LNCAP (cell line): Measurements from ENCODE around the gene MYLIP.

ENCODE experiments used
- TF ChIP-seq, protein P1 (sequence below): fragments of 450-650 bp; IDR thresholded peaks from 2 replicates; pipeline ENCODE4 v1.5.1; 2017; ENCODE audit warnings: mild to moderate bottlenecking

MYLIP gene

DNA sequence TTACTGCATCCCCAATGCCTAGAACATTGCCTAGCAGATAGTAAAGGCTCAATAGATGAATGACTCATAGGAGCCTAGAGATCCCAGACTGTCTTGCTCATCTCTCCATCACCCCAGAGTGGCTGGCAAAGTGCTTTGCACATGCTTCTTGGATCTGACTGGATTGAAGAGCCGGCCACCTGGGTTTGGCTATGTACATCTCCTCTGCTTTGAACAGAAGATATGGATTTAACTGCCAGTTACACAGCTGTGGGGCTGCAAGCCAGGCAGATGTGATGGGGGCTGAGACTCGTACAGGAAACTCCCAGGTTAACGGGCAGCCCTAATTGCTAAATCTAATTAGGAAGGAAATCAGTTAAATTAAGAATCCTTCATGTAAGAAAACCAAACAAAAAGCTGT, 28.6 kb downstream of the MYLIP start:
- TF ChIP-seq, protein P1, sequence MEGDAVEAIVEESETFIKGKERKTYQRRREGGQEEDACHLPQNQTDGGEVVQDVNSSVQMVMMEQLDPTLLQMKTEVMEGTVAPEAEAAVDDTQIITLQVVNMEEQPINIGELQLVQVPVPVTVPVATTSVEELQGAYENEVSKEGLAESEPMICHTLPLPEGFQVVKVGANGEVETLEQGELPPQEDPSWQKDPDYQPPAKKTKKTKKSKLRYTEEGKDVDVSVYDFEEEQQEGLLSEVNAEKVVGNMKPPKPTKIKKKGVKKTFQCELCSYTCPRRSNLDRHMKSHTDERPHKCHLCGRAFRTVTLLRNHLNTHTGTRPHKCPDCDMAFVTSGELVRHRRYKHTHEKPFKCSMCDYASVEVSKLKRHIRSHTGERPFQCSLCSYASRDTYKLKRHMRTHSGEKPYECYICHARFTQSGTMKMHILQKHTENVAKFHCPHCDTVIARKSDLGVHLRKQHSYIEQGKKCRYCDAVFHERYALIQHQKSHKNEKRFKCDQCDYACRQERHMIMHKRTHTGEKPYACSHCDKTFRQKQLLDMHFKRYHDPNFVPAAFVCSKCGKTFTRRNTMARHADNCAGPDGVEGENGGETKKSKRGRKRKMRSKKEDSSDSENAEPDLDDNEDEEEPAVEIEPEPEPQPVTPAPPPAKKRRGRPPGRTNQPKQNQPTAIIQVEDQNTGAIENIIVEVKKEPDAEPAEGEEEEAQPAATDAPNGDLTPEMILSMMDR: no peak

DNA sequence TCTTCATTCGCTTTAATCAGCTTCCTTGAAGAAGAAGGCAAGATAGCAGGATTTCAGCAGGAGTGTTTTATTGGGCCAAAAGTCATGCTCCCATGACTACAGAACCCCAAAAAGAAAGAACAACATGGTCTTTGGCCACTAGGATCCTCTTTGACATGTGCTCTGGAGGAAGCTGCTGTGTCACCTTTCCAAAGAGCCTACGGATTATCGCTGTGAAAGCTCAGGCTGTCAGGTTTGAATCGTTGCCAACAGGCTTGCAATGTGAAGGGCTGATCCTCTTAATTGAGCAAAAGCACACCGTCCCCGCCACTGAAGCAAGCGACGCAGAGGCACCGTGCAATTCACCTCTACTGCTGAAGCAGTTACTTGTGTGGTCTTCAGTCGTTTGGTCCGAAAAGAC, 29.0 kb downstream of the MYLIP start:
- TF ChIP-seq, protein P1: no peak

GRCh38 chr6:16158943-16159557, 30.2 kb downstream of the MYLIP start:
- TF ChIP-seq, protein P1: no peak

GRCh38 chr6:16160794-16161193, 31.9 kb downstream of the MYLIP start:
- TF ChIP-seq, protein P1: no peak

DNA sequence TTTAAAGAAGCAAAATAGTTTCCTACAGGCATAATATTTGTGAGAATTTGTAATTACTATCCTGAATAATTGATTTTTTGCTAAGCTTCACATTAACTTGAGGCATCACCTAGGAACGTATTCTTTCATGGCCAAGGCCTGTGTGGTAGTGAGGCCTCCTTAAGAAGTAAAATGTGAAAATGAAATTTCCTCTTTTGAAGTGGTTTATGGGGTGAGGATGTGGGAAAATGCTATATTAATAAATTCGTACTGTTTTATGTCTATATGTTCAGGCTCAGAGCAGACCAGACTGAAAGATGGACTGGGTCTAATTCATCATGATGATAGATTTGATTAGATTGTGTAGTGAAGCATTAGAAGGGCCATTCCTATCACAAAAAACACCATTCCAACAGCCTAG, 33.1 kb downstream of the MYLIP start:
- TF ChIP-seq, protein P1: no peak

DNA sequence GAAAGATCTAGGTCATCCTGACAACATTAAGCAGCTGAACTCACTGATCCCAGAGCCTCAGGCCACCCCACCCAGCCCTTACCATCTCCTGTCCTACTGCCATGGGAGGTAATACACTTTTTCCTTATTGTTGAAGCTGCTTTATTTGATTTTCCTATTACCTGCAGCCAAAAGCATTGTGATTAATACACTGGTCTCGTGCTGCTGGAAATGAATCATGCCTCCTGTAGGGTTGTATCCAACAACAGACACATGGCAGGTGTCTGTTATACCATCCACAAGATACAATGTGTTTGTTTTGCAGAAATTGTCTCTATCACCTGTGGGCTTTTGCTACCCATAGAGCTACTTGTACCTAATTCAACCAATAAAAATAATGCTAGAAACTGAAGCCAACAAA, 34.2 kb downstream of the MYLIP start:
- TF ChIP-seq, protein P1: no peak

DNA sequence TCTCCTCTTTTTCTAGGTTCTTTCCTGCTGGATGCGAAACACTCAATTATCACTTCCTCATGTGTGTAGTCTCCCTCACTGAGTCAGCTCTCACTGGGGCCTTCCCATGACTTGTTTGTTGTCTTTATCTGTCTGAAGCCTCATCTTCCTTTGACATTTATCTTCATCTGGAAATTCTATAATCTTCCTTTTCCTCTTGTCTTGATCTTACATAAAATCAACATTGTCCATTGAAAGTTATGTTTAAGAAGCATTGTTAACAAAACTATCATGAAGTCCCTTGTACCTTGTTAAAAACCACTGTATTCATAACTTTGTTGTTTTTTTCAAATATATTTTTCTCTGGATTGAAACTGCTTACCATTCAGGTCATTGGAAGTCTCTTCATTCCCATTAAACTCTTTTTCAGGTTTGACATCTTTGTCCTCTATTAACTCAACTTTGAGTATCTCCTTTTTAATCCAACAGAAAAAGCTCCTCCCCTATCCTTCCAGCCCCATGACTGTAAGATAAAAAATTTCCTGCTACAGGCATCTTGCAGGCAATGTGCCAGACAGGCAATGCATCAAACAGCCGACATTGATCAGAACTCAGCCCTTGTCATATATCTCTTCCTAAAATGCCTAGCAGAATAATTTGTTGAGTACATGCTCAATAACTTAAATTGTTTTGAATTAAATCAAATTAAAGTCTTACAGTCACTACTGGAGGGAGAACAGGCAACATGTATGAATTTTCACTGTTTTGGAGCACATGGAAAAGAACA, 34.8 kb downstream of the MYLIP start:
- TF ChIP-seq, protein P1: no peak
